Liver (tissue), 9 donors: ENCODE results near the gene TRERF1. TPM values are rescaled to one million over a fixed set of nuclear protein-coding genes. Genes with fewer than 3 reads are reported as not detected.

Source experiments
- DNase-seq: peaks from one replicate; pipeline ENCODE4 v3.0.0-alpha.2; 2017; ENCODE audit warnings: low spot score
- H3K27ac ChIP-seq, 2 donors: one replicate each; pipeline ENCODE4 v1.7.0; 2013; ENCODE audit warnings: inconsistent platforms in 2 of 2, low read length in 2 of 2, control low read depth in 1 of 2, low read depth in 1 of 2, mild to moderate bottlenecking in 1 of 2
- H3K27me3 ChIP-seq, 4 donors: one replicate each; pipeline versions ENCODE4 v1.6.1 to v1.7.0; 2013; ENCODE audit warnings: low read length in 3 of 4, inconsistent platforms in 1 of 4, mild to moderate bottlenecking in 1 of 4, moderate library complexity in 1 of 4; ENCODE audit not compliant: control insufficient read depth in 4 of 4, insufficient read depth in 4 of 4
- H3K36me3 ChIP-seq, 4 donors: one replicate each; pipeline versions ENCODE4 v1.6.1 to v1.7.0; 2013; ENCODE audit warnings: low read length in 3 of 4, mild to moderate bottlenecking in 3 of 4, low read depth in 1 of 4, moderate library complexity in 1 of 4; ENCODE audit not compliant: control insufficient read depth in 4 of 4, insufficient read depth in 3 of 4
- H3K4me1 ChIP-seq, 4 donors: one replicate each; pipeline versions ENCODE4 v1.6.1 to v1.7.0; 2013; ENCODE audit warnings: low read length in 3 of 4, mild to moderate bottlenecking in 3 of 4, moderate library complexity in 1 of 4; ENCODE audit not compliant: control insufficient read depth in 4 of 4, insufficient read depth in 4 of 4
- H3K4me3 ChIP-seq, 3 donors: one replicate each; pipeline versions ENCODE4 v1.6.1 to v1.7.0; 2013; ENCODE audit warnings: low read length in 3 of 3, control low read depth in 1 of 3, low read depth in 1 of 3, mild to moderate bottlenecking in 1 of 3
- H3K9ac ChIP-seq, 2 donors: one replicate each; pipeline ENCODE4 v1.7.0; 2013; ENCODE audit warnings: low read length in 2 of 2, mild to moderate bottlenecking in 2 of 2, moderate library complexity in 2 of 2, control low read depth in 1 of 2, low read depth in 1 of 2
- H3K9me3 ChIP-seq, 4 donors: one replicate each; pipeline versions ENCODE4 v1.6.1 to v1.7.0; 2013; ENCODE audit warnings: low read length in 3 of 4; ENCODE audit not compliant: control insufficient read depth in 4 of 4
- EGR1 ChIP-seq, 2 donors: IDR thresholded peaks; 2 replicates each; pipeline ENCODE4 v1.6.1; 2016 to 2018; ENCODE audit warnings: antibody characterized with exemption in 2 of 2, low read depth in 2 of 2
- FOXA1 ChIP-seq: IDR thresholded peaks from 2 replicates; pipeline ENCODE4 v1.6.1; 2016; ENCODE audit warnings: antibody characterized with exemption
- FOXA2 ChIP-seq: IDR thresholded peaks from 2 replicates; pipeline ENCODE4 v1.6.1; 2016; ENCODE audit warnings: antibody characterized with exemption
- GABPA ChIP-seq, 2 donors: IDR thresholded peaks in 1 of 2; conservative IDR thresholded peaks in 1 of 2; 2 replicates each; pipeline ENCODE4 v1.6.1; 2016; ENCODE audit warnings: antibody characterized with exemption in 2 of 2, mild to moderate bottlenecking in 1 of 2, moderate library complexity in 1 of 2
- HNF4A ChIP-seq, 2 donors: conservative IDR thresholded peaks; 2 replicates each; pipeline ENCODE4 v1.6.1; 2016; ENCODE audit warnings: antibody characterized with exemption in 2 of 2, mild to moderate bottlenecking in 2 of 2
- HNF4G ChIP-seq: IDR thresholded peaks from 2 replicates; pipeline ENCODE4 v1.6.1; 2016; ENCODE audit warnings: antibody characterized with exemption
- JUND ChIP-seq, 2 donors: IDR thresholded peaks; 2 replicates each; pipeline ENCODE4 v1.6.1; 2016; ENCODE audit warnings: antibody characterized with exemption in 2 of 2
- NR2F2 ChIP-seq: IDR thresholded peaks from 2 replicates; pipeline ENCODE4 v1.6.1; 2016; ENCODE audit warnings: antibody characterized with exemption
- RAD21 ChIP-seq, 2 donors: IDR thresholded peaks; 2 replicates each; pipeline ENCODE4 v1.6.1; 2016; ENCODE audit warnings: antibody characterized with exemption in 2 of 2, mild to moderate bottlenecking in 2 of 2
- RXRA ChIP-seq, 2 donors: IDR thresholded peaks; 2 replicates each; pipeline ENCODE4 v1.6.1; 2017 to 2018; ENCODE audit warnings: antibody characterized with exemption in 2 of 2, mild to moderate bottlenecking in 1 of 2
- SP1 ChIP-seq: IDR thresholded peaks from 2 replicates; pipeline ENCODE4 v1.6.1; 2018; ENCODE audit warnings: antibody characterized with exemption, mild to moderate bottlenecking
- TAF1 ChIP-seq: conservative IDR thresholded peaks from 2 replicates; pipeline ENCODE4 v1.6.1; 2016; ENCODE audit warnings: antibody characterized with exemption, mild to moderate bottlenecking
- YY1 ChIP-seq: IDR thresholded peaks from 2 replicates; pipeline ENCODE4 v1.6.1; 2016; ENCODE audit warnings: antibody characterized with exemption, mild to moderate bottlenecking
- WGBS: extraction: QIAGEN DNeasy Blood & Tissue Kit; methylation state at CpG from one replicate; pipeline ENCODE4 v1.1.7; 2013; 5-methylcytosine and 5-hydroxymethylcytosine counted together
- polyA plus RNA-seq, 2 donors: library from polyadenylated mRNA; stranded (reverse) in 1 of 2; unstranded in 1 of 2; fragments of 200-250 nt in 1 of 2; fragments of >200 nt in 1 of 2; fragmentation: Nextera tagmentation in 1 of 2; extraction: Ambion mirVana in 1 of 2; gene quantifications; one replicate each; pipeline versions ENCODE4 v1.2.1 to v1.2.3, GENCODE V29; 2013 to 2015
- total RNA-seq, 2 donors: library from RNA; depleted of rRNA; stranded (reverse); fragments of >200 nt; gene quantifications; one replicate each; pipeline ENCODE4 v1.2.3, GENCODE V29; 2014
- TF ChIP-seq, protein P1 (sequence below): fragments of 150-350 bp; IDR thresholded peaks from 2 replicates; pipeline ENCODE4 v1.5.1; 2017; ENCODE audit warnings: improper control_type of control experiment, low read depth, low read length; ENCODE audit not compliant: missing input control
- TF ChIP-seq, protein P2 (sequence below): IDR thresholded peaks from 2 replicates; pipeline ENCODE4 v1.6.1; 2016; ENCODE audit warnings: antibody characterized with exemption
- TF ChIP-seq, protein P3 (sequence below): IDR thresholded peaks from 2 replicates; pipeline ENCODE4 v1.6.1; 2016; ENCODE audit warnings: antibody characterized with exemption, mild to moderate bottlenecking
- TF ChIP-seq, protein P4 (sequence below): IDR thresholded peaks from 2 replicates; pipeline ENCODE4 v1.6.1; 2016; ENCODE audit warnings: antibody characterized with exemption
- TF ChIP-seq, protein P5 (sequence below): IDR thresholded peaks from 2 replicates; pipeline ENCODE4 v1.6.1; 2016; ENCODE audit warnings: antibody characterized with exemption
- donor health status: healthy.
- donor health status: healthy.
- donor health status: healthy.
- donor health status: healthy.
- donor health status: healthy.

TRERF1 gene
- total and polyA plus RNA-seq, 4 donors, result 0.33 to 1.3 (median 0.68) TPM

DNA sequence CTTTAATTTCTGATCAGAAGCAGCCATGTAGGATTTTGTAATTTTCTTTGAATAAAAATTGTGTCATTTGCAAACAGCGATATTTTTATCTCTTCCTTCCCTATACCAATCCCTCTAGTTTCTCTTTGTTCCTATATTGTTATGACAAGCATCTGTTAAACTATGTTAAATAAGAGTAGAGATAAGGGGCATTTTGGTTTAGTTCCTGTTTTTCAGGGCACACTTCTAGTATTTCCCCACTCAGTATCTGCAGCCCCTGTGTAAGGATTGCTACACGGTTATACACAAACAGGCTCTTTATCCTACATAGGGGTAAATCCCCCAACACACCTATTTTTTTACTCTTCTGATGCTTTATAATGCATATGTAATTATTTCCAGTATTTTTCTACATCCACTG, 42.1 kb downstream of the TRERF1 start (continued):
- TF ChIP-seq, protein P1, sequence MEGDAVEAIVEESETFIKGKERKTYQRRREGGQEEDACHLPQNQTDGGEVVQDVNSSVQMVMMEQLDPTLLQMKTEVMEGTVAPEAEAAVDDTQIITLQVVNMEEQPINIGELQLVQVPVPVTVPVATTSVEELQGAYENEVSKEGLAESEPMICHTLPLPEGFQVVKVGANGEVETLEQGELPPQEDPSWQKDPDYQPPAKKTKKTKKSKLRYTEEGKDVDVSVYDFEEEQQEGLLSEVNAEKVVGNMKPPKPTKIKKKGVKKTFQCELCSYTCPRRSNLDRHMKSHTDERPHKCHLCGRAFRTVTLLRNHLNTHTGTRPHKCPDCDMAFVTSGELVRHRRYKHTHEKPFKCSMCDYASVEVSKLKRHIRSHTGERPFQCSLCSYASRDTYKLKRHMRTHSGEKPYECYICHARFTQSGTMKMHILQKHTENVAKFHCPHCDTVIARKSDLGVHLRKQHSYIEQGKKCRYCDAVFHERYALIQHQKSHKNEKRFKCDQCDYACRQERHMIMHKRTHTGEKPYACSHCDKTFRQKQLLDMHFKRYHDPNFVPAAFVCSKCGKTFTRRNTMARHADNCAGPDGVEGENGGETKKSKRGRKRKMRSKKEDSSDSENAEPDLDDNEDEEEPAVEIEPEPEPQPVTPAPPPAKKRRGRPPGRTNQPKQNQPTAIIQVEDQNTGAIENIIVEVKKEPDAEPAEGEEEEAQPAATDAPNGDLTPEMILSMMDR, result no peak
- TF ChIP-seq HNF4A (conservative IDR thresholded peaks at IDR 0.05), result no peak

DNA sequence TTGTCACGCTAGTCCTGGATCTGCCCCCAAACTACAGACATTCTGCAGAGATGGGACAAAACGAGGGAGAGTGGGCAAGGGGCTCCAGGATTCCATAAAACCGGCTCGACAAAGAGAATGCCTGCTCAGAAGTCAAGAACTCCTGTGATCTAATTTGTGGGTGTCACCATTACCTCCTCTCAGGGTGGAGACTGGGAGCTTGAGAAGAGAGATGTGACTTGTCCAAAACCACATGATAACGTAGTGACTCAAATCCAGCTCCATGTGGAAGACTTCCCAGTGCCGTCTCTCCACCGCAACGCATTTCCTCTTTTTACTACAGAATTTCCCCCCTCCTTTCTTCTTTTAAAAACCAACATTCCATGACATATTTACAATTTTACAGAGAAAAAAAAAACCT, 44.3 kb downstream of the TRERF1 start:
- H3K4me3 ChIP-seq, result no peak overlapping the region
- no peaks in the 10 kb centered on the region for H3K36me3 ChIP-seq
- no peak for DNase-seq
- TF ChIP-seq YY1, result no peak
- TF ChIP-seq SP1, result no peak
- TF ChIP-seq TAF1, result no peak
- no peak for TF ChIP-seq RXRA (IDR thresholded peaks at IDR 0.05)
- TF ChIP-seq RAD21 (IDR thresholded peaks at IDR 0.05), result no peak
- TF ChIP-seq, protein P2, sequence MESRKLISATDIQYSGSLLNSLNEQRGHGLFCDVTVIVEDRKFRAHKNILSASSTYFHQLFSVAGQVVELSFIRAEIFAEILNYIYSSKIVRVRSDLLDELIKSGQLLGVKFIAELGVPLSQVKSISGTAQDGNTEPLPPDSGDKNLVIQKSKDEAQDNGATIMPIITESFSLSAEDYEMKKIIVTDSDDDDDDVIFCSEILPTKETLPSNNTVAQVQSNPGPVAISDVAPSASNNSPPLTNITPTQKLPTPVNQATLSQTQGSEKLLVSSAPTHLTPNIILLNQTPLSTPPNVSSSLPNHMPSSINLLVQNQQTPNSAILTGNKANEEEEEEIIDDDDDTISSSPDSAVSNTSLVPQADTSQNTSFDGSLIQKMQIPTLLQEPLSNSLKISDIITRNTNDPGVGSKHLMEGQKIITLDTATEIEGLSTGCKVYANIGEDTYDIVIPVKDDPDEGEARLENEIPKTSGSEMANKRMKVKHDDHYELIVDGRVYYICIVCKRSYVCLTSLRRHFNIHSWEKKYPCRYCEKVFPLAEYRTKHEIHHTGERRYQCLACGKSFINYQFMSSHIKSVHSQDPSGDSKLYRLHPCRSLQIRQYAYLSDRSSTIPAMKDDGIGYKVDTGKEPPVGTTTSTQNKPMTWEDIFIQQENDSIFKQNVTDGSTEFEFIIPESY, result no peak
- no peak for TF ChIP-seq EGR1 (IDR thresholded peaks at IDR 0.05; ENCODE audit: low read depth in 2 of 2)
- TF ChIP-seq, protein P3, sequence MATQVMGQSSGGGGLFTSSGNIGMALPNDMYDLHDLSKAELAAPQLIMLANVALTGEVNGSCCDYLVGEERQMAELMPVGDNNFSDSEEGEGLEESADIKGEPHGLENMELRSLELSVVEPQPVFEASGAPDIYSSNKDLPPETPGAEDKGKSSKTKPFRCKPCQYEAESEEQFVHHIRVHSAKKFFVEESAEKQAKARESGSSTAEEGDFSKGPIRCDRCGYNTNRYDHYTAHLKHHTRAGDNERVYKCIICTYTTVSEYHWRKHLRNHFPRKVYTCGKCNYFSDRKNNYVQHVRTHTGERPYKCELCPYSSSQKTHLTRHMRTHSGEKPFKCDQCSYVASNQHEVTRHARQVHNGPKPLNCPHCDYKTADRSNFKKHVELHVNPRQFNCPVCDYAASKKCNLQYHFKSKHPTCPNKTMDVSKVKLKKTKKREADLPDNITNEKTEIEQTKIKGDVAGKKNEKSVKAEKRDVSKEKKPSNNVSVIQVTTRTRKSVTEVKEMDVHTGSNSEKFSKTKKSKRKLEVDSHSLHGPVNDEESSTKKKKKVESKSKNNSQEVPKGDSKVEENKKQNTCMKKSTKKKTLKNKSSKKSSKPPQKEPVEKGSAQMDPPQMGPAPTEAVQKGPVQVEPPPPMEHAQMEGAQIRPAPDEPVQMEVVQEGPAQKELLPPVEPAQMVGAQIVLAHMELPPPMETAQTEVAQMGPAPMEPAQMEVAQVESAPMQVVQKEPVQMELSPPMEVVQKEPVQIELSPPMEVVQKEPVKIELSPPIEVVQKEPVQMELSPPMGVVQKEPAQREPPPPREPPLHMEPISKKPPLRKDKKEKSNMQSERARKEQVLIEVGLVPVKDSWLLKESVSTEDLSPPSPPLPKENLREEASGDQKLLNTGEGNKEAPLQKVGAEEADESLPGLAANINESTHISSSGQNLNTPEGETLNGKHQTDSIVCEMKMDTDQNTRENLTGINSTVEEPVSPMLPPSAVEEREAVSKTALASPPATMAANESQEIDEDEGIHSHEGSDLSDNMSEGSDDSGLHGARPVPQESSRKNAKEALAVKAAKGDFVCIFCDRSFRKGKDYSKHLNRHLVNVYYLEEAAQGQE, result no peak
- no peak for TF ChIP-seq FOXA1
- TF ChIP-seq, protein P1, result no peak
- no peak for TF ChIP-seq HNF4A (conservative IDR thresholded peaks at IDR 0.05)
- TF ChIP-seq JUND (IDR thresholded peaks at IDR 0.05), result no peak
- no peak for TF ChIP-seq HNF4G
- TF ChIP-seq, protein P4, sequence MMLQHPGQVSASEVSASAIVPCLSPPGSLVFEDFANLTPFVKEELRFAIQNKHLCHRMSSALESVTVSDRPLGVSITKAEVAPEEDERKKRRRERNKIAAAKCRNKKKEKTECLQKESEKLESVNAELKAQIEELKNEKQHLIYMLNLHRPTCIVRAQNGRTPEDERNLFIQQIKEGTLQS, result no peak
- no peak for TF ChIP-seq GABPA (IDR thresholded peaks at IDR 0.05 in 1 of 2, conservative IDR thresholded peaks at IDR 0.05 in 1 of 2)
- TF ChIP-seq, protein P5, sequence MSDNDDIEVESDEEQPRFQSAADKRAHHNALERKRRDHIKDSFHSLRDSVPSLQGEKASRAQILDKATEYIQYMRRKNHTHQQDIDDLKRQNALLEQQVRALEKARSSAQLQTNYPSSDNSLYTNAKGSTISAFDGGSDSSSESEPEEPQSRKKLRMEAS, result no peak
- TF ChIP-seq NR2F2, result no peak
- TF ChIP-seq FOXA2, result no peak
- no peak overlapping the region for H3K27ac ChIP-seq
- H3K9ac ChIP-seq, result no peak overlapping the region
- no peaks in the 10 kb centered on the region for H3K27me3 ChIP-seq
- H3K9me3 ChIP-seq, result no peaks in the 10 kb centered on the region
- WGBS, result 72% methylated on average over 8 of the region's 8 CpGs
- H3K4me1 ChIP-seq, result no peaks in the 10 kb centered on the region
